ENCODE measurements around the gene TRPM4.

The TRPM4 gene

DNA sequence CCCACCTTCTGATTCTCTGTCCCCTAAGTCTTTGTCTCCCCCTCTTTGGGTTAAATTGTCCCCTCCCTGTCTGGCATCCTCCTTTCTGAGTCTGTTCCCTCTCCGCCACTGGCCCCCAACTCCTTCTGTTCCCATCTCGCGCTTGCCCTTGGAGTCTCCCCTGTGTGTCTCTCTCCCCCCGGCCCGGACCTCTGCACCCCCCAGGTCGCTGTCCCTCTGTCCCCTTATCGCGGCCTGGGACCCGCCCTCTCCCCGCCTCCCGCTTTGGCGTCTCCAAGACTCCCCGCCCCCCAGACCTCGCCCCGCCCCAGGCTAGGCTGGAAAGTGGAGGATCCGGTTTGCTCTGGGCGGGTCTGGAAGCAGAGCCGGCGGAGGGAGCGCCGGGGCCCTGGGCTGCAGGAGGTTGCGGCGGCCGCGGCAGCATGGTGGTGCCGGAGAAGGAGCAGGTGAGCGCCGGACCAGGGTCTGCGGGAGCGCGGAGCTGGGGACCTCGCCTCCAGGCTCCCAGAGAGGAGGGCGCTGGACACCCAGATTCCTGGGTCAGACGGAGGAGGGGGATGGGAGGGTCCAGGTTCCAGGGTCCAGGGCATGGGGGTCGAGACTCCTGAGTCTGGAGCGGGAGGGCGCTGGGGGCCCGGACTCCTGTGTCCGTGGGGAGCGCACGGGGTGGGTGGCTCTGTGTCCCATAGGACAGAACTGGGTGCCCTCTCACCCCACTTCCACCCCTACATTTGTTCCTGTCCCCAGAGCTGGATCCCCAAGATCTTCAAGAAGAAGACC lies at the start of gene TRPM4:
Gene TRPM4 (plus strand): TSS at position 348 of the 780 bp plus-strand sequence. CDS start 75 bp downstream, at position 423.
- H3K4me3 ChIP-seq (ENCODE audit: low read length), result peak within 1 kb of the TSS; percentile 78
- TF ChIP-seq, protein P1, sequence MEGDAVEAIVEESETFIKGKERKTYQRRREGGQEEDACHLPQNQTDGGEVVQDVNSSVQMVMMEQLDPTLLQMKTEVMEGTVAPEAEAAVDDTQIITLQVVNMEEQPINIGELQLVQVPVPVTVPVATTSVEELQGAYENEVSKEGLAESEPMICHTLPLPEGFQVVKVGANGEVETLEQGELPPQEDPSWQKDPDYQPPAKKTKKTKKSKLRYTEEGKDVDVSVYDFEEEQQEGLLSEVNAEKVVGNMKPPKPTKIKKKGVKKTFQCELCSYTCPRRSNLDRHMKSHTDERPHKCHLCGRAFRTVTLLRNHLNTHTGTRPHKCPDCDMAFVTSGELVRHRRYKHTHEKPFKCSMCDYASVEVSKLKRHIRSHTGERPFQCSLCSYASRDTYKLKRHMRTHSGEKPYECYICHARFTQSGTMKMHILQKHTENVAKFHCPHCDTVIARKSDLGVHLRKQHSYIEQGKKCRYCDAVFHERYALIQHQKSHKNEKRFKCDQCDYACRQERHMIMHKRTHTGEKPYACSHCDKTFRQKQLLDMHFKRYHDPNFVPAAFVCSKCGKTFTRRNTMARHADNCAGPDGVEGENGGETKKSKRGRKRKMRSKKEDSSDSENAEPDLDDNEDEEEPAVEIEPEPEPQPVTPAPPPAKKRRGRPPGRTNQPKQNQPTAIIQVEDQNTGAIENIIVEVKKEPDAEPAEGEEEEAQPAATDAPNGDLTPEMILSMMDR (conservative IDR thresholded peaks at IDR 0.05; ENCODE audit: low read depth, low read length), result no peak
- DNase-seq (ENCODE audit: low read depth), result no peak

DNA sequence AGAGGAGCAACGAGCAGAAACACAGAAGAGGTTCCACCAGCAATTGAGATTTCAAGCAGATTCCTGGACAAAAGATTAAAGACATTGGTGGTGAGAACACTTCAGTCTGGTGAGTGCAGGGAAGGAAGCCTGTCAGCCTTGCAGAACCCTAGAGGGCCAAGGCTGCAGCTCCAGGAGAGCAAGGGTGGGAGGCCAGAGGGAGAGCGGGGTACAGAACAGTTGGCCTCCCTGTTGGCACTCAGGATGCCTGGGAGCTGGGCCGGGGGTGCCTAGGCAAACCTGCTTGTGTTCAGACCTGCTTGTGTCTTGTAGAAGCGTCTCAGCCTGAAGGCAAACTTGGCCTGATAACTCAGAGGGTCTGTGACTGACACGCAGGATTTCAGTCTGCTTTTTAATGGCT lies 48.5 kb upstream of the TRPM4 start:
- no peak overlapping the region for H3K4me3 ChIP-seq (ENCODE audit: low read length)
- TF ChIP-seq, protein P1 (conservative IDR thresholded peaks at IDR 0.05; ENCODE audit: low read depth, low read length), result no peak
- no peak for DNase-seq (ENCODE audit: low read depth)

DNA sequence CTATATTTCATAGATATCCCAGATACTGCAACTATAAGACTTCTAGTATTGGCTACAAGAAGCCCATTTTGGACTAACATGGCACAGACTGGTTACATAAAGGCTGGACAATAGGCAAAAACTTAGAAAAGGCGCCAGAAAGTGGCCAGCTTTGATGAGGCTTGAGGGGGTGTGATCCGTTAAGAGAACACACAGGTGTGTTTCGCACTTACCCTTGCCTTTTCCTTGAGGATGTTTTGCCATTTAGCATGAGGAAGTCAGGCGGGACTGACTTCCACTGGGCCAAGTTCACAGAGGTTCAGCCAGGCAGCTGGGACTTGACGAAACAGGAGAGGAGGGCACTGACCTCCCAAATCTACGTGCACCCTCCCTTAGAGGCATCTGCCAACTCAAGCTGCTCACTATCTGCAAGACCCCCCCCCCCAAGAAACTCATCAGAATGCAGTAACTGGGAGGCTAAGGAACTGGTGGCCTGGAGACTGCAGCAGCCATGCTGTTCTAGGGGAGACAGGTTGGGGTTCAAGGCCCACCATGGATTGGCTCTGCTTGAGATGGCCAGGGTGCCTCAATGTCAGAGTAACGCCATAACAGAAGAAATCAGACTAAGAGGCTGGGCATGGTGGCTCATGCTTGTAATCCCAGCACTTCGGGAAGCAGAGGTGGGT lies 47.9 kb upstream of the TRPM4 start:
- no peak overlapping the region for H3K4me3 ChIP-seq (ENCODE audit: low read length)
- DNase-seq (ENCODE audit: low read depth), result no peak
- TF ChIP-seq, protein P1 (conservative IDR thresholded peaks at IDR 0.05; ENCODE audit: low read depth, low read length), result no peak

DNA sequence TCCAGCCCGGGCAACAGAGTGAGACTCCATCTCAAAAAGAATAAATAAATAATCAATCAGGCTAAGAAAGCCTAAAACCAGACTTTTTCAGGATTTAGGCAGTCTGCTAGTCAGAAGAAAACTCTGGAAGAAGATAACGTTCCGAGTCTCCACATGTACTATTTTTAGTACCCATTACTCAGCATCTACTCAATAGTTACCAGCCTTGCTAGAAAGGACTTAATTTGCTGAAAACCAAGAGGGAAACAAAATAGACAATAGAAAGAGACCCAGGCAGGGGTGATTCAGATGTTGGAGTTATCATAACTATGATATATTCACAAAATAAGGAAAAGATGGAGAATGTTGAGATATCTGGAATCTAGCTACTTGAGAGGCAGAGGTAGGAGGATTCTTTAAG lies 47.0 kb upstream of the TRPM4 start:
- H3K4me3 ChIP-seq (ENCODE audit: low read length), result no peak overlapping the region
- DNase-seq (ENCODE audit: low read depth), result no peak
- TF ChIP-seq, protein P1 (conservative IDR thresholded peaks at IDR 0.05; ENCODE audit: low read depth, low read length), result no peak

DNA sequence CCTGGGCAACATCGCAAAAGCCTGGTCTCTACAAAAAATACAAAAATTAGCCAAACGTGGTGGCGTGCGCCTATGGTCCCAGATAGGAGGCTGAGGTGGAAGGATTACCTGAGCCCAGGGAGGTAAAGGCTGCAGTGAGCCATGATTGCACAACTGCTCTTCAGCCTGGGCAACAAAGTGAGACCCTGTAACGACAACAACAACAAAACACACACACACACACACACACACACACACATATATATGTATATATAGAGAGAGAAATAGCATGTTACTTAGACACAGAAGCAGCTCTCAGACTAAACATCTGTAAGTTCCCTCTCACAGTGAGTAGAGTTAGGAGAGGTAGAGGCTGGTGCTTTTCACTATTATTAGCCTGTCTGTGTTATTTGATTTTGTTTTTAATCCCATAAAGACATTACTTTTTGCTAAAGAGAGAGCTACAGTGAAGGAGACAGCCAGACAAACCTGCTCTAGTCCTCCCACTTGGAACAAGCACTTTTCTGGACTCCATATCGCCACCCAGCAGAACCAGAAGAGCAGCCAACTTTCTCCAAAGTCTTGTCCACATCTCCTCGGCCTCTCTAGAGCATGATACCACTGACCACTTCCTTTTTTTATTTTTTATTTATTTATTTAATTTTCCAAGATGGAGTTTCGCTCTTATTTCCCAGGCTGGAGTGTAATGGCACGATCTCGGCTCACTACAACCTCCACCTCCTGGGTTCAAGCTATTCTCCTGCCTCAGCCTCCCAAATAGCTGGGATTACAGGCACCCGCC lies 46.2 kb upstream of the TRPM4 start:
- TF ChIP-seq, protein P1 (conservative IDR thresholded peaks at IDR 0.05; ENCODE audit: low read depth, low read length), result no peak
- H3K4me3 ChIP-seq (ENCODE audit: low read length), result no peak overlapping the region
- no peak for DNase-seq (ENCODE audit: low read depth)

DNA sequence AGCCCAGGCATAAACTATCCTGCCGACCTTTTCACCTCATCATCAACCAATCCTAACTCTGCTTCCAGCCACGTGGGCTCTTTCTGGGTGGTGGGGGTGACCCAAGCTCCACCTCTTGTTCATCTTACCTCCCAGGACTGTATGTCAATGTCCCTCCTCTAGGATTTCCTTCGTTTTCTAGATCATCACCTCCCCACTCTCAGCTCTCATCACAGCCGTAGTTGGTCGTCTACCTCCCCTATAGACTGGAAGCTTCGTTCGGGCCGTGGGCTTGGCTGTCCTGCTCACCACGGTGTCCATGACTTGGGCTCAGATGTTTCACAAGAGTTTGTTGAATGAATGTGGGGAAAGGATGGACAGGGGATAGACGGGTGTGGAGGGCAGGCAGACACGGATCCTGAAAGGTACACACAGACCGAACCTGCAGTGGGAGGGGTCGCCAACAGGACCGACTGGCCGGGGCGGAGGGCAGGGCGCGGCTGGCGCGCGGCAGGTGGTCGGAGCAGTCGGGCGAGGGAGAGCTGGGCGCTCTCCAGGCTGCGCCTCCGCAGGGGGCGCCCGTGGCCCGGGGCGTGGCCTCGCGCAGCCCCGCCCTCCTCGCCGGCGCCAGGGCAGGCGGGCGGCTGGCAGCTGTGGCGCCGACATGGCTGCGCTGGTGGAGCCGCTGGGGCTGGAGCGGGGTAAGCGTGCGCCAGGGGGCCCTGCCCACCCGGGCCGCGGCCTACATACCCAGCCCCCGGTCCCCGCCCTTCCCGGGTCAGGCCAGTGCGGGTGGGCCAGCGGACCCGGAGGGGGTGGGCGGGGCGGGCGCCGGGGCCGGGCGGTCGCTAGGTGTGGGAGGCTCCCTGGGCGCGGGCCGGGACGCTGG lies 43.6 kb upstream of the TRPM4 start, which contains the start of gene LIN7B:
Gene LIN7B (plus strand): TSS at position 609 of the 868 bp plus-strand sequence. CDS start 35 bp downstream, at position 644.
- TF ChIP-seq, protein P1 (conservative IDR thresholded peaks at IDR 0.05; ENCODE audit: low read depth, low read length), result no peak
- peak within 1 kb of the TSS; percentile 64 for H3K4me3 ChIP-seq (ENCODE audit: low read length)
- DNase-seq (ENCODE audit: low read depth), result no peak
